ENCODE data around the gene SLC12A8. TPM values are rescaled to one million over a fixed set of nuclear protein-coding genes. Genes with fewer than 3 reads are reported as not detected.

SLC12A8 gene
- total and polyA plus RNA-seq, 2 of the 13 experiments (the other 11 are each of a cell fraction or from before 2014, with no cell fraction given): 0.44 to 0.71 TPM

DNA sequence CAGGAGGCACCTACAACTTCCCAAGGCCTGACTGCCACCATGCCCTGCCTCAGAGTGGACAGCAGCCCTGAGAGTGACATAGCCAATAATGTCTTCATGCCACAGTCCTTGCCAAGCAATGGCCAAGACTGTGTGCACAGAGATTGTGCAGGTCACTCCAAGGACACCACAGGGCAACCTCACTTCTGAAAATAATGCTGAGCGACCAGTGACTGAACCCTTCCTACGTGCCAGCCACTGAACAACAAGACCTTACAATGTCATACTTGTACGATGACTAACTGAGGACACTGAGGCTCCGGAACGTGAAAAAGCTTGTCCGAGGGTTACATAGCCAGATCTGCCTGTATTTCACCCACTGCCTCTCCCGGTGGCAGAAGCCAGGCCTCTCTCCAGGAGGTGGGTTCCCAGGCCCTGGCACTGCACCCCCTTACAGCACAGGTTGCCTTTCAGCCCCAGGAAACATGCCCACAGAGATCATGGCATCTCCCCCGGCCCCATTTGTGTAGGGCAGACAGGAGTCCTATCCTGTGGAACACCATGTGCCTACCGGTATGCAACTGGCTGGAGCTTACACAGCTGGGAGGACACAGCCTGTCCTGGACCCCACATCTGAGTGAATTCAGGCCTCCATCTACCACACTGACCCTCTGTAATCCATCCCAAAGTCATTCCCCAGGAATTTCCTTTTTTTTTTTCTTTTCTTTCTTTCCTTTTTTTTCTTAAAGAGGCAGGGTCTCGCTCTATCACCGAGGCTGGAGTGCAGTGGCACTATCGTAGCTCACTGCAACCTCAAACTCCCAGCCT lies 72.3 kb downstream of the SLC12A8 start (continued):
- TF ChIP-seq ZNF687 (CRISPR knock-in tag; IDR thresholded peaks at IDR 0.05): no peak

- Histone ChIP-seq H3K36me3 (replicated peaks in 1 of 2; ENCODE audit: control insufficient read depth in 1 of 2, insufficient read depth in 2 of 2, low read length in 2 of 2) (no peaks in the 10 kb centered on the region), H3K4me3 (replicated peaks in 1 of 3; ENCODE audit: insufficient read depth in 1 of 3, low read depth in 2 of 3, low read length in 3 of 3) (no peak overlapping the region), H2AFZ (ENCODE audit: low read length) (no peak overlapping the region), H3K9ac (ENCODE audit: insufficient read depth, low read depth, low read length) (no peak overlapping the region), H3K4me1 (ENCODE audit: insufficient read depth, low read length) (no peaks in the 10 kb centered on the region), H3K27me3 (ENCODE audit: control insufficient read depth in 1 of 2, insufficient read depth in 2 of 2, low read length in 2 of 2) (peaks cover 0 to 24% of the 10 kb centered on the region in 2 experiments; a peak in 1 of 5 replicates), H4K20me1 (ENCODE audit: insufficient read depth, low read length) (no peaks in the 10 kb centered on the region), H3K79me2 (ENCODE audit: insufficient read depth, low read length) (no peaks in the 10 kb centered on the region), H3K9me3 (ENCODE audit: low read length) (no peaks in the 10 kb centered on the region), H3K4me2 (ENCODE audit: low read depth, low read length) (no peak overlapping the region), H3K27ac (ENCODE audit: extremely low read length, insufficient read depth, low read length) (no peak overlapping the region)
- WGBS (ENCODE audit: low lambda C conversion rate): 59% methylated on average over 2 of the region's 4 CpGs
- ATAC-seq: no peak
- in situ Hi-C loops (cut with HindIII; ENCODE audit: extremely low pct_ligation_motif_present, low pct_unique_long_range_greater_than_20kb): no loop called here
- no peak for FAIRE-seq
- ChIA-PET CTCF (ENCODE audit: low intra/inter-chr PET ratio, low total read pairs) (no interaction called here), POLR2A (no interaction called here)
- no peak for DNase-seq (ENCODE audit: low spot score)
- no TSS peak for BruUV-seq (replicated peaks)
- intact Hi-C loops (cut with micrococcal nuclease; ENCODE audit: unreplicated experiment): no loop called here
- TF ChIP-seq, protein P1, sequence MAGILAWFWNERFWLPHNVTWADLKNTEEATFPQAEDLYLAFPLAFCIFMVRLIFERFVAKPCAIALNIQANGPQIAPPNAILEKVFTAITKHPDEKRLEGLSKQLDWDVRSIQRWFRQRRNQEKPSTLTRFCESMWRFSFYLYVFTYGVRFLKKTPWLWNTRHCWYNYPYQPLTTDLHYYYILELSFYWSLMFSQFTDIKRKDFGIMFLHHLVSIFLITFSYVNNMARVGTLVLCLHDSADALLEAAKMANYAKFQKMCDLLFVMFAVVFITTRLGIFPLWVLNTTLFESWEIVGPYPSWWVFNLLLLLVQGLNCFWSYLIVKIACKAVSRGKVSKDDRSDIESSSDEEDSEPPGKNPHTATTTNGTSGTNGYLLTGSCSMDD (CRISPR knock-in tag; IDR thresholded peaks at IDR 0.05): no peak
- no peak for TF ChIP-seq DPF2 (CRISPR knock-in tag; IDR thresholded peaks at IDR 0.05; ENCODE audit: borderline replicate concordance, low read depth)
- no peak for TF ChIP-seq EED (CRISPR knock-in tag; IDR thresholded peaks at IDR 0.05)
- no peak for TF ChIP-seq SSRP1 (CRISPR knock-in tag; IDR thresholded peaks at IDR 0.05)
- no peak for TF ChIP-seq ZSCAN5A (CRISPR knock-in tag; IDR thresholded peaks at IDR 0.05; ENCODE audit: borderline replicate concordance)
- no peak for TF ChIP-seq ZBTB44 (CRISPR knock-in tag; IDR thresholded peaks at IDR 0.05)
These were observed 73.2 kb downstream of the SLC12A8 start for GRCh38 chr3:125139386-125139785.

Data from HepG2 (cell line).